Daoy (cell line): ENCODE data around the gene VEZT. TPM values are rescaled to one million over a fixed set of nuclear protein-coding genes. Genes with fewer than 3 reads are reported as not detected.
"Not testable (repeated sequence)": the region's sequence is repeated elsewhere in the genome, so short reads cannot be mapped to it uniquely, and the experiment has no call there.

ENCODE experiments used
- DNase-seq: peaks from one replicate; pipeline ENCODE4 v3.0.0-alpha.2; 2015; ENCODE audit warnings: low read depth
- total RNA-seq: library from RNA; depleted of rRNA; stranded (reverse); fragments of >200 nt; shearing (Covaris generic); gene quantifications from 2 replicates; pipeline ENCODE4 v1.2.3, GENCODE V29; 2014

Gene VEZT
- total RNA-seq, 1 experiment from 2014 or later, result 61.9 TPM

DNA sequence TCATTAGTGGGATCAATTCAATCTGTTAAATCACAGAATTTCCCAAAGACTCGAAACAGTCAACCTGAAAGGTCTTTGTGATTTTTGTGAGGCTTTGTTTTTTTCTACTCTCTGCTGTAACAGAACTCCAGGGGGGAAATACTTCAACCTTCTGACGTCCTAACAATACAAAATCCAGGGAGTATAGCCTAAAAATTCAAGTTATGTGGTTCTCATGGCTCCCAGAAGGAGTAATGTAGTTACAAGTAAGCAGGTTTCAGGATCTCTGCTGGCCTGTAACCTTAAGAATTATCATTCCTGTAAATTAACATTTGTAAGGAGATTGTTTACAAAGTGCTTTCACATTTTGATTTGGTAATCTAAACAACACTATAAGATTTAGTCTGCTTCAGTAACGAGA, 39.9 kb downstream of the VEZT start:
- DNase-seq, result no peak

DNA sequence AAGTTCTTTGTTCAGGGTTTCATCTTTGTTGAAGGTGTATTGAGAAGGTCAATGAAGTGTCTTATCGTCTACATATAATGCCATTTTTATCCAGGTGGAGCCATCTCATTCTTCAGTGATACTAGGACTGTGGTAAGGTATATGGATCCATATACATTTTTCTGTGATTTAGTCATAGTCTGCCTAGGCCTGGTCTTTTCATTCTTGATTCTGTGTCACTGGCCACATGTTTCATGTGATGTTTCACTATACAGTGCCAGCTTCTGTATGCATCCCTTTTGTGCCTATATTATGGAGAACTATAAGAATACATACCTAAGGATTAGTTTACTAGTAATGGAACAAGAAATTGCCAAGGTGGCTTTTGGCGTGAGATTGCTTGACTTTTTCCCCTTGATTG, 40.5 kb downstream of the VEZT start:
- peak; percentile 12 for DNase-seq

DNA sequence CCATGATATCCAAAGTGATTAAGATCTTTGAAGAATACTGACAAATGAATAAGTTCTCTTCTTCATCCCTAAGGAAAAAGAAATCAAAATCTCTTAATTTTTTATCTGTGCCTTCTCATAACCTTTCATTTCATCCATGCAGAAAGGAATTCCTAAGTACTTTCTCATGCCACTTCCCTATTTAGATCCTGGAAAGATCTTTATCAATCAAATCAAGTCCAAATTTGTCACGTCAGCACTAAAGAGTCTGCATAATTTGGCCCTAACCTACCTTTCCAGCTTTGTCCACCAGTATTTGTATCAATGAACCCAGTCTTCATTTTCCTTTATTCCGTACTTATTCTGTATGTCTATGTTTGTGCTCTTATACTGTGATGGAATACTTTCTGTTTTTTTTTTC, 41.2 kb downstream of the VEZT start:
- DNase-seq, result no peak

DNA sequence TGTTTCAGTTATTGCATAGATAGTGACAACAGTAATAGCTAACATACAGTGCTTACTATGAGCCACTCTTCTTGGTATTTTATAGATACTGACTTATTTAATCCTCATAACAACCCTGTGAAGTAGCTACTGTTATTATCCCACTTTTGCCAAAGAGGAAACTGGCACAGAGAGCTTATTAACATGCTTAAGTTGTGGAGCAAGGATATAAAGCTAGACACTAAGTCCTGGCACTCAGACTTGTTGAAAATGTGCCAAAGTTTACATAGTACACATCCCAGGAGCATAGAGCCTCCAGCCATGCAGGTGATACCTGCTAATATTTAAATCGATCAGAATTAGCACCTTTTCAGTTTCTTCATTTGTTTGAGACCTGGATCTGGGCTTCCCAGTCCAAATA, 41.8 kb downstream of the VEZT start:
- DNase-seq, result no peak

DNA sequence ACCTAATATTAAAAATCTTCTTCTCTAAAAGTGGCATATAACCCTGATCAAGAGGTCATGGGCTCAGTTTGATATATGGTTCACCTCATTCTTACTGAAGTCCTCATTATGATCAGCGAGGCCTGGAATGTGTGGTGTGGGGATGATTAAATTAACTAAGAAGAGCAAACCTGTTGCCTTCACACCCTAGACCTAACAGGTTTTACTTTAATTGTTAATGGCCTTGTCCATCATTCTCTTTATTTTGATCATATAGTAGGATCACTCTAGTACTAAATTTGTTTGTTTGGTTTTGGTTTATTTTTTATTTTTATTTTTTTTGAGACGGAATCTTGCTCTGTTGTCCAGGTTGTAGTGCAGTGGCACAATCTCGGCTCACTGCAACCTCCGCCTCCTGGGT, 43.5 kb downstream of the VEZT start:
- DNase-seq, result no peak

DNA sequence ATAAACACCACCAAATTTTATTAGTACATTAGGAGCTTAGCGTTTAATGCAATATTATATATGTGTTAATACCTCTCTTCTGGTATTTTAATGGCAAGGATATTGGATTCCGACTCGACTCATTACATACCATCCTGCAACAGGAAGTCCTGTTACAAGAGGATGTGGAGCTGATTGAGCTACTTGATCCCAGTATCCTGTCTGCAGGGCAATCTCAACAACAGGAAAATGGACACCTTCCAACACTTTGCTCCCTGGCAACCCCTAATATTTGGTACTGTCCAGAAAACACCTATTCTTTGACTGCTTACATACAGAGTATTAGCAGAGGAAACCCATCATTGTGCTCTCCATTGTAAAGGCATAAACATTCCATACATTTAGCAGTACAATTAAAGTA, 45.2 kb downstream of the VEZT start:
- peak; percentile 18 for DNase-seq

DNA sequence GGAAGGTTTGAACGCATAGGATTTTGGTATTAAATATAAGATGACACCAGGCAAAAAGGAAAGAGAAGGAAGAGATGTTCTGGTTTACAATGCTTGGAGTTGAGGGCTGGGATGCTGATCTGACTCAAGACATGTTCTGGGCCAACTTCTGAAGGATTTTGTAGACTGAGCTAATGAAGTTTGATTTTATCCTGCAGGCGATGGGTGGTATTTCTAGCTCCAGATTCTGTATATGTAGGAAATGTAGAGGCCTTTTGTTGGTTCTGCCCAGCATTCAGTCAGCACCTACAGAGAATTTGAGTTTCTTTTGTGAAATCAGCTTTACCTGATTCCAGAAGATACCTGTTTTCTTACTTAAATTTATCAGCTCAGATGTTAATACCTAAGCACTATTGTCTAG, 48.2 kb downstream of the VEZT start:
- DNase-seq, result no peak

DNA sequence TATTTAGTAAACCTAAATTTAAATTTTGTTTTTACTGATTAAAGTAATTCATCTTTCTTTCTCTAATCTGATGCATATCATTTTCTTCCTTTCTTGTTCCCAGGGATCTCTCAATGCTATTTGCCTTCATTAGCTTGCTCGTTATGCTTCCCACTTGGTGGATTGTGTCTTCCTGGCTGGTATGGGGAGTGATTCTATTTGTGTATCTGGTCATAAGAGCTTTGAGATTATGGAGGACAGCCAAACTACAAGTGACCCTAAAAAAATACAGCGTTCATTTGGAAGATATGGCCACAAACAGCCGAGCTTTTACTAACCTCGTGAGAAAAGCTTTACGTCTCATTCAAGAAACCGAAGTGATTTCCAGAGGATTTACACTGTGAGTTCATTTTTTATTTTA, 48.6 kb downstream of the VEZT start:
- no peak for DNase-seq

DNA sequence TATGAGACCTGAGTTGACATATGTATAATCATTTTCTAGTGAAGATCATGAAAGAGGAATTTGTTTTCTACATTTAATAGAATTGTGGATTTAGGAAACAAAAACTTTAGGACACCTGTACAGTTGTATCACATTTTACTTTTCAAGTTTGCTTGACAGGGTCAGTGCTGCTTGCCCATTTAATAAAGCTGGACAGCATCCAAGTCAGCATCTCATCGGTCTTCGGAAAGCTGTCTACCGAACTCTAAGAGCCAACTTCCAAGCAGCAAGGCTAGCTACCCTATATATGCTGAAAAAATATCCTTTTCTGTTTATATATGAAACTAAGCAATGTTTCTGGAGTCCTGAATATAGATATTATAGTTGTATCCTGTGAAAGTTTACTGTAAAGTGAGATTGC, 52.3 kb downstream of the VEZT start:
- no peak for DNase-seq

DNA sequence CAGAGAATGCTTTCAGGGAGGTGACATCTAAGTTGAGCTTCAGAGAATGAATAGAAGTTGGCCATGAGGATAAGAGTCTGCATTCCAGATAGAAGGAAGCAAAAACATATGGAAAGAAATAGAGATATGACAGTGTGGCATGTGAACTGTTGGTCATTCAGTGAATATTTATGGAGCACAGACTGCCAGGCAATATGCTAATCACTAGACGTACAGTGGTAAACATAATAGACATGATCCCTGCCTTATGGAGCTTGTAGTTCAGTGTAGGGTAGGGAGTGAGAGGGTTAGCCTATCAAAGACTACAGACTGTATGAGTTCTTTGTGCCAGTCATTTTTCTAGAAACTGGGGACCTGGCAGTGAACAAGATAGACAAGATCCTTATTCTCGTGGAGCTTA, 53.9 kb downstream of the VEZT start:
- no peak for DNase-seq

DNA sequence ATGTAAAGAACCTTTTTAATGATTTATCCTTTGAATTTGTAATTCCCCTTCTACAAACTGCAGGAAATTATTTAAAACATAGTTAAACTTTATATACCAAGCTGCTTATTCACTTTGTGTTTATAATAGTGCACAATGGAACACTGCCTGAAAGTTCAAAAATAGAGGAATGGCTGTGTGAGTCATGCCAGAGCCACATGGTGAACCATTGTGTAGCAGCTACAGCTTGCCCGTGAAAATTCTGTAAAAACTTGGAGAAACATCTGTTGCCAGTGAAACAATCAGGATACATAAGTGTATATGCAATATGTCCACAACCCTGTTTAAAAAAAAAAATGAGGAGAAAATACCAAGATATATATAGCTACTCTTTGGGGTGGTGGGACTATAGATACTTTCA, 59.5 kb downstream of the VEZT start:
- peak; percentile 15 for DNase-seq

DNA sequence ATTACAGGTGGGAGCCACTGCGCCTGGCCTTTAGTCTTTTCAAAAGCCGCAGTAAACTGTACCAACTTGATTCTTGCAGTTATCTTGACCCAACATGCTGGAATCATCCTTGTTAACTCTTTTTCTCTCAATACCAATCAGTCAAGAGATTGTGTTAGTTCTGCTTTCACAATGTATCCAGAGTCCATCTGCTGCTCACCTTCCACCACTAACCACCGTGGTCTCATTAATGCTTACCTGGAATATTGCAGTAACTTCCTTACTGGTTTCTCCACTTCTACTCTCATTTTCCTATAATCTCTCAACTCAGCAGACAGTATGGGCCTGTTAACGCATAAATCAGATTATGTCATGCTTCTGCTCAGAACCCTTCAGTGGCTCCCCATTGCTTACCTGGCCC, 62.2 kb downstream of the VEZT start:
- no peak for DNase-seq

DNA sequence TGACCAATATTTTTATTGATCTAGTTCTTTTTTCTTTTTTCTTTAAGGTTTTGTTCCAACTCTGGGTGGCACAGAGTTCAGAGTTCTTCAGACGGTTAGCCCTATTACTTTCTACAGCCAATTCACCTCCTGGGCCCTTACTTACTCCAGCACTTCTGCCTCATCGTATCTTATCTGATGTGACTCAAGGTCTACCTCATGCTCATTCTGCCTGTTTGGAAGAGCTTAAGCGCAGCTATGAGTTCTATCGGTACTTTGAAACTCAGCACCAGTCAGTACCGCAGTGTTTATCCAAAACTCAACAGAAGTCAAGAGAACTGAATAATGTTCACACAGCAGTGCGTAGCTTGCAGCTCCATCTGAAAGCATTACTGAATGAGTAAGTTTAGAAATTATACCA, 64.7 kb downstream of the VEZT start:
- no peak for DNase-seq

DNA sequence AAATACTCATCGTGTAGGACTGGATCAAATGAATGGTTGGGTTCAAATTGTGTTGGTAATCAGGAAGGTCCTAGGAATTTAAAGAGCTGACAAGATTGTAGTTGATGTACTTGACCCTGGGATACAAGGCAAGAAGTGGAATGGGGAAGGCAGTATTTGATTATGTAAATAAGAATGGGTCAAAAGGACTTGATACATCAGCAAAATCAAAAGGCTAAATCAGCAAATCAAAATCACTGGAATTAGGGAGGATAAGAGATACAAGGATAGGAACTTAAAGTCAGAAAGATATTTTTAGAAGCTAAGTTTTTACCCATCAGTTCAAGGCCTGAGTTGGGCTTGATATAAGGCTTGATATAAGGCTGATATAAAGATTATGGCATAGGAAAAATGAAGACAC, 65.8 kb downstream of the VEZT start:
- DNase-seq, result no peak

DNA sequence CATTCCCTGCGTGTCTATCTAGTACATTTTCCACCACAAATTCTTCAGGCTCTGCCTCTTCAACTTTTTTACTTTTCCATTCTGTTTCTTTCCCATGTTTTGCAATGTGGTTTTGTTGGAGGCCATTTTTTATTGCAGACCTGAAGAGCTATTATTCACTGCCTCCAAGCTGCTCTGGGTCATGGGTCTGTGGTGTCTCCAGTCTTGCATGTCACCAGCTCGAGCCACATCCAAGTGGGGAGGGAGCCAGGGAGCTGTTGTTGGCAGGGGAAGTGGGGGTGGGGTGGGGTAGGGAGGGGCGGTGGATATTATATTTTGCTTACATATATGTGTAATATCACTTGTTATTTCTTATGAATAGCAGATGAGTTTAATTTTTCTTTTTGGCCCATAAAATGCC, 69.1 kb downstream of the VEZT start:
- no peak for DNase-seq

DNA sequence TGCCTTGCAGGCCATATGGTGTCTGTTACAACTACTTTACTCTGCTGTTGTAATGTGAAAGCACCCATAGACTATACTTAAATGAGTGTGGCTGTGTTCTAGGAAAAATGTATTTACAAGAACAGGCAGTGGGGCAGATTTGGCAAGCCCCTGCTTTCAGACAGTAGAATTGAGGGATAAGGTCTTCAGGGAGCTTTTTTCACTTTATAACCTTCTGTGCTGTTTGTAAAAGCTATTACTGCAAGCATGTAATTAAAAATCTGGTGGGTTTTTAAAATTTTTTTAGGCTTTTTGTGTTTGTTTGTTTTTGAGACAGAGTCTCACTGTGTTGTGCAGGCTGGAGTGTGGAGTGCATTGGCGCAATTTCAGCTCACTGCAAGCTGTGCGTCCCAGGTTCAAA, 73.9 kb downstream of the VEZT start:
- DNase-seq, result no peak

DNA sequence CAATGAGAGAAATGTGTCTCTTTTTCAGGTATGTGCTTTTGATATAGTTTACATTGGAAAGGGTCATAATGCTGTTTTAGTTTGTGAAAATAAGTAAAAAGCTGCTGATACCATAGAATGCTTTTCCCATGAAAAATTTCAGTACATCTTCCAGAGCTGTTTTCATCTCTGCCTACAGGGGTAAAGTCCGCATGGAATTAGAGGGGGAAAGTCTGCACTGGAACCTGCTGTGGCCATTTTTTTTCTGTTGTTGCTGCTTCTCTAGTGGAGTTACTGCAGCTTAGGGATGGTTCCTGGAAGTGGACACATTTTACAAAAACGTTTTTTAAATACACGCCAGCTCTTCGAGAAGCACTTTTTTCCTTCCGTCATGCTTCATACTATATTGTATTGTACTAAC, 81.3 kb downstream of the VEZT start:
- DNase-seq, result no peak

DNA sequence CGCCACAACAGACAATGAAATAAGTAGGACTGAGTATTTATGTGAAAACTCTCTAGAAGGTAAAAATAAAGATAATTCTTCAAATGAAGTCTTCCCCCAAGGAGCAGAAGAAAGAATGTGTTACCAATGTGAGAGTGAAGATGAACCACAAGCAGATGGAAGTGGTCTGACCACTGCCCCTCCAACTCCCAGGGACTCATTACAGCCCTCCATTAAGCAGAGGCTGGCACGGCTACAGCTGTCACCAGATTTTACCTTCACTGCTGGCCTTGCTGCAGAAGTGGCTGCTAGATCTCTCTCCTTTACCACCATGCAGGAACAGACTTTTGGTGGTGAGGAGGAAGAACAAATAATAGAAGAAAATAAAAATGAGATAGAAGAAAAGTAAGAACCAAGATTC, 82.7 kb downstream of the VEZT start:
- DNase-seq, result no peak

DNA sequence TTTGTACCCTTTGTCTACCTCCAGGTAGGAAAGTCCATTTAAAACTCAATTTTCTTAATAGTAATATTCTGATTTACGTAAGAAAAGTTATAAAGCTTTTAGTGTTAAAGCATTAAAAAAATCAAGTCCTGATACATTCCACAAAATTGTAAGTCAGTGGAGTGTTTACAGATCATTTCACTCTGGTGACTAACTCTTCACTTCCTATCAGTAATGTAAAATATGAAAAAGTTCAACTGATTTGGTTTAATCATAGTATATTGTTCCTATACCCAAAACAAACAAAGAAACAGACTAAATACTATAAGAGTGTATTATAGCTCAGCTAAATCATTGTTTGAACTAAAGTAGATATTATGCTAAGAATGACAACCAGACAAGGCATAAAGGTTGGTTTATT, 85.9 kb downstream of the VEZT start:
- DNase-seq, result no peak

DNA sequence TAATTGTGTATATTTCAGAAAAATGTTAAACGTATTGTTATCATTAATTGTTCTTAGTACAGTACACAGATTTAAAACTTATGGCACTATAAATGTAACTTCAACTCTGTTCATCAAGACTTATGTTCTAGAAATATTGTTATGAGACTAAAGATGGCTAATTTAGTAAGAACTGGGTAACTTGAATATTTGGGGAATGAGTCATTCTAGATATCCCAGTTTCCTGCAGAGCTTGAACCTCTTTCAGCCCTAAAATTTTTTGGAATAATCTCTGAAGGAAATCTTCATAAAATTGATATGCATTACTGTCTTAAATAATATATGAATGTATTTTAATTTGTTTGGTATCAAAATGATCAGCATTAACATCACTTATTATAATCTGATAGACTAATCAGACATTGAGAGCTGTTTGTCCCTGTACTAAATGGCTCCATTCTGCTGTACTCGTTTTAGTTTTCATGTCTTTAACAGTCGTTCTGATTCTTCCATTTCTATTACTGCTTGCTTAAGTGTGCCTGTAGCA, 87.1 kb downstream of the VEZT start:
- no peak for DNase-seq

DNA sequence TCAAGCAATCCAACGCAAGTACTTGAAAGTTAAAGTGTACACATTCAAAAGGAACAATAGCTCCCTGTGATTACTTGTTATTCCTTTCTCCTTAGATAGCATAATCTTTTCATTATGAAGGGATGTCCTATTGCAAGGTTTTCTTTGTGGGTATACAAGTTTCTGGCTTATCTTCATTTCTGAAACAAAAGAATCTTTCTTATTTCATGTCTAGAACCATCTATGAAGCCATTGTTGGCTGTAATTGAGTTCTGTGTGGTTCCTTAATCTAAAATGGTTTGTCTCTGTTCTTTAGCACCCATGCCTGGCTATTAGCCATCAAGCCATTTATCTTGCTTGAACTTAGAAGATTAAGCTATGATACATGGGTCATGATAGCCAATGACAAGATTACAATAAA, 95.0 kb downstream of the VEZT start:
- DNase-seq, result no peak

DNA sequence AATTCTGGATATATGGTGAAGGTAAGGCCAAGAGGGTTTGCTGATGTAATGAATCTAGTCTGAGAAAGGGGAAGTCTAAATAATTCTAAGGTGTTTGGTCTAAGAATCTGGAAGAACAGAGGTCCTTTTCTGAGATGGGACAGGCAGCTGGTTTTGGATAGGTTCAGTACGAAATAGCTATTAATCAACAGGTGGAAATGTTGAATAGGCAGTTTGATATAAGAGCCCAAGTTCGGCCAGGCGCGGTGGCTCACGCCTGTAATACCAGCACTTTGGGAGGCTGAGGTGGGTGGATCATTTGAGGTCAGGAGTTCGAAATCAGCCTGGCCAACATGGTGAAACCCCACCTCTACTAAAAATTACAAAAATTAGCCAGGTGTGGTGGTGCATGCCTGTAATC, 97.1 kb downstream of the VEZT start:
- DNase-seq, result not testable (repeated sequence)

DNA sequence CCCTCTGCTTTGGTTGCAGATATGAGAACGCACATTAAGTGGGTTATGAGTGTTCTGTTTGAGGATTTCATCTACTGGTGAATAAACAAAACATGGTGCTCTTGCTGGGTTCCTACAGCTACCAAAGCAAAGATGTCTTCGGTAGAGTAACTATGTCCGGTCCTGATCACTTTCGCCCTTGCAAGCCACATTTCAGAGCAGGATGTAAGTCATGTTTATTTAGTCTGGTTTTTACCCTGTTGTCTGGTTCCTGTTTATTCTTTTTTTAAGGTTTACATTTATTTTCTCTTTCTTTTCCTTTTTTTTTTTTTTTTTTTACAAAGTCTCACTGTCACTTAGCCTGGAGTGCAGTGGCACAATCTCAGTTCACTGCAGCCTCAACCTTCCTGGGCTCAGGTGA, 99.2 kb downstream of the VEZT start:
- DNase-seq, result no peak

DNA sequence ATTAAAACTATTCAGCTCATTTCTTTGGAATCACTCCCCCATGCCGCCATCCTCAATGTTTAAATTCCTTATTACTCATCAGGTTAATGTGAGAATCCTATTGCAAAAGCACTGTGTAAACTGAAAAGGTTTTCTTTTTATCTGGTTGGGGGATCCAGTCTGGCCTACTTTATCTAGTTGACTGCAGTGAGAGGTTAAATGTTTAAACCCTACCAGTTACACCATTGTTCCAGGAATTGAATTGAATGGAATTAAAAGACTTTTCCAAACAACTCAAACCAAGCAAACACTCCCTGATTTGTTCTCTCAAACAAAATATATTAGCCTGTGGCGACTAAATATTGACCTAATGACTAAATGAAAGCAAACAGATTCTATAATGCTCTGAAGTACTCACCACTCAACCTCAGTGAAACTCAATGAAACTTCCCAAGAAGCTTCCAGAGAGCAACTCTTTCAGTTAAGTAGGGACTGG, 100.5 kb downstream of the VEZT start:
- DNase-seq, result peak; percentile 60
